WTC11 (cell line): Measurements from ENCODE around the gene GLYAT. TPM values are rescaled to one million over a fixed set of nuclear protein-coding genes. Genes with fewer than 3 reads are reported as not detected.

Source experiments
- ATAC-seq: fragments of 200-7000 bp; cut with Tn5 transposase; 2 replicates; pipeline ENCODE4 v1.10.0; 2021; ENCODE audit warnings: mild to moderate bottlenecking, moderate library complexity
- CTCF ChIA-PET: fragments of 300-600 bp; sonication (Branson Sonifier 250); formaldehyde crosslinking; loops from one replicate; lab custom pipeline; 2021; ENCODE audit warnings: antibody characterized with exemption; lab: Charles Lee
- POLR2A ChIA-PET: fragments of 350-600 bp; sonication (Branson Sonifier 250); formaldehyde crosslinking; loops from one replicate; lab custom pipeline; 2021; ENCODE audit warnings: antibody characterized with exemption; lab: Charles Lee
- DNase-seq: peaks from one replicate; pipeline ENCODE4 v3.0.0; 2021; ENCODE audit warnings: low spot score
- H3K27ac Mint-ChIP-seq: 2 replicates; pipeline ENCODE4 v1.8.0; 2021; ENCODE audit warnings: mixed read lengths
- H3K27me3 Mint-ChIP-seq: 2 replicates; pipeline ENCODE4 v1.8.0; 2021; ENCODE audit warnings: low read depth, mild to moderate bottlenecking, moderate library complexity, mixed read lengths
- H3K36me3 Mint-ChIP-seq: 2 replicates; pipeline ENCODE4 v1.8.0; 2021; ENCODE audit warnings: mixed read lengths
- H3K4me1 Mint-ChIP-seq: 2 replicates; pipeline ENCODE4 v1.8.0; 2022; ENCODE audit warnings: mixed read lengths
- H3K4me3 Mint-ChIP-seq: 2 replicates; pipeline ENCODE4 v1.8.0; 2021; ENCODE audit warnings: mild to moderate bottlenecking, moderate library complexity, mixed read lengths
- H3K9me3 Mint-ChIP-seq: 2 replicates; pipeline ENCODE4 v1.8.0; 2021; ENCODE audit warnings: mixed read lengths
- CDX4 ChIP-seq: fragments of 250-450 bp; sonication (Bioruptor Pico); IDR thresholded peaks from 2 replicates; pipeline ENCODE4 v1.9.0; 2021; ENCODE audit warnings: moderate library complexity, mild to moderate bottlenecking, inconsistent platforms, borderline replicate concordance
- E2F1 ChIP-seq: sonication (generic); formaldehyde crosslinking; IDR thresholded peaks from 2 replicates; pipeline ENCODE4 v1.8.0; 2022; ENCODE audit warnings: mild to moderate bottlenecking, missing genetic modification reagents
- E2F5 ChIP-seq: sonication (generic); formaldehyde crosslinking; IDR thresholded peaks from 2 replicates; pipeline ENCODE4 v1.8.1; 2022; ENCODE audit warnings: mild to moderate bottlenecking, moderate library complexity, missing genetic modification reagents
- ESRRA ChIP-seq: sonication (generic); formaldehyde crosslinking; IDR thresholded peaks from 2 replicates; pipeline ENCODE4 v1.8.1; 2022; ENCODE audit warnings: mild to moderate bottlenecking, missing genetic modification reagents, borderline replicate concordance
- FOXJ3 ChIP-seq: sonication (generic); formaldehyde crosslinking; IDR thresholded peaks from 2 replicates; pipeline ENCODE4 v1.9.0; 2021; ENCODE audit warnings: missing genetic modification reagents, mild to moderate bottlenecking, borderline replicate concordance
- FOXK1 ChIP-seq: sonication (generic); formaldehyde crosslinking; IDR thresholded peaks from 2 replicates; pipeline ENCODE4 v1.8.0; 2022; ENCODE audit warnings: mild to moderate bottlenecking, moderate library complexity, missing genetic modification reagents
- HMGXB4 ChIP-seq: sonication (generic); formaldehyde crosslinking; IDR thresholded peaks from 2 replicates; pipeline ENCODE4 v1.8.1; 2023; ENCODE audit warnings: mild to moderate bottlenecking, moderate library complexity, missing genetic modification reagents
- NFE2L1 ChIP-seq: sonication (generic); formaldehyde crosslinking; IDR thresholded peaks from 2 replicates; pipeline ENCODE4 v1.8.1; 2023; ENCODE audit warnings: missing genetic modification reagents
- PRDM15 ChIP-seq: sonication (generic); formaldehyde crosslinking; IDR thresholded peaks from 2 replicates; pipeline ENCODE4 v1.8.0; 2022; ENCODE audit warnings: missing genetic modification reagents
- PREB ChIP-seq: sonication (generic); formaldehyde crosslinking; IDR thresholded peaks from 2 replicates; pipeline ENCODE4 v1.8.1; 2022; ENCODE audit warnings: mild to moderate bottlenecking, missing genetic modification reagents, moderate library complexity, borderline replicate concordance
- SP1 ChIP-seq: sonication (generic); formaldehyde crosslinking; conservative IDR thresholded peaks from 2 replicates; pipeline ENCODE4 v1.8.1; 2022; ENCODE audit warnings: missing genetic modification reagents
- TCF7 ChIP-seq: sonication (generic); formaldehyde crosslinking; IDR thresholded peaks from 2 replicates; pipeline ENCODE4 v1.8.0; 2022; ENCODE audit warnings: mild to moderate bottlenecking, low read depth, missing genetic modification reagents, moderate library complexity
- ZNF138 ChIP-seq: sonication (generic); formaldehyde crosslinking; conservative IDR thresholded peaks from 2 replicates; pipeline ENCODE4 v1.8.1; 2022; ENCODE audit warnings: mild to moderate bottlenecking, moderate library complexity, missing genetic modification reagents
- ZNF219 ChIP-seq: sonication (generic); formaldehyde crosslinking; IDR thresholded peaks from 2 replicates; pipeline ENCODE4 v1.8.0; 2023; ENCODE audit warnings: missing genetic modification reagents, mild to moderate bottlenecking, borderline replicate concordance
- ZNF232 ChIP-seq: sonication (generic); formaldehyde crosslinking; IDR thresholded peaks from 2 replicates; pipeline ENCODE4 v1.8.0; 2022; ENCODE audit warnings: mild to moderate bottlenecking, missing genetic modification reagents
- ZNF281 ChIP-seq: sonication (generic); formaldehyde crosslinking; IDR thresholded peaks from 2 replicates; pipeline ENCODE4 v1.8.0; 2023; ENCODE audit warnings: mild to moderate bottlenecking, missing genetic modification reagents
- ZNF396 ChIP-seq: fragments of 250-450 bp; sonication (Bioruptor Pico); IDR thresholded peaks from 2 replicates; pipeline ENCODE4 v1.8.0; 2021; ENCODE audit warnings: mild to moderate bottlenecking, moderate library complexity, borderline replicate concordance
- ZNF416 ChIP-seq: fragments of 250-450 bp; sonication (Bioruptor Pico); IDR thresholded peaks from 2 replicates; pipeline ENCODE4 v1.9.0; 2021; ENCODE audit warnings: mild to moderate bottlenecking, inconsistent platforms
- total RNA-seq: library from RNA; stranded (reverse); gene quantifications from 3 replicates; pipeline ENCODE4 v1.2.3, GENCODE V29; 2021

The GLYAT gene
- total RNA-seq, 1 experiment from 2014 or later, result not detected

- TF ChIP-seq FOXK1 (CRISPR knock-in tag) (no peak), ZNF281 (CRISPR knock-in tag) (no peak), E2F1 (CRISPR knock-in tag) (no peak), ZNF396 (no peak), TCF7 (CRISPR knock-in tag) (no peak), ZNF232 (no peak)
These were observed 43.4 kb upstream of the GLYAT start (continued) for GRCh38 chr11:58775066-58775708.

- DNase-seq, result no peak
- no peak for ATAC-seq
- H3K4me3 Mint-ChIP-seq, result no peak overlapping the region
- H3K36me3 Mint-ChIP-seq, result peaks cover 32% of the 10 kb centered on the region
- H3K27me3 Mint-ChIP-seq, result peaks cover 9% of the 10 kb centered on the region; the same call in 1 of the 2 replicates
- ChIA-PET CTCF (interaction anchor here (1.6 kb wide), 1 partner anchor 384 kb away, joined by 3 read pairs; no protein-coding TSS in a partner anchor), POLR2A (no interaction called here)
- peaks cover 85% of the 10 kb centered on the region for H3K9me3 Mint-ChIP-seq
- no peaks in the 10 kb centered on the region for H3K4me1 Mint-ChIP-seq
- no peak overlapping the region for H3K27ac Mint-ChIP-seq
- TF ChIP-seq ZNF232 (no peak), FOXJ3 (no peak), HMGXB4 (CRISPR knock-in tag) (no peak), E2F1 (CRISPR knock-in tag) (no peak), PREB (CRISPR knock-in tag) (no peak), ZNF416 (CRISPR knock-in tag) (no peak), ZNF219 (CRISPR knock-in tag) (no peak), ZNF138 (CRISPR knock-in tag) (no peak), CDX4 (no peak)
These were observed 42.4 kb upstream of the GLYAT start for GRCh38 chr11:58774164-58774593.

GRCh38 chr11:58773337-58773736, 41.6 kb upstream of the GLYAT start:
- no peaks in the 10 kb centered on the region for H3K4me1 Mint-ChIP-seq
- H3K36me3 Mint-ChIP-seq, result peaks cover 24% of the 10 kb centered on the region
- no peak for ATAC-seq
- DNase-seq, result no peak
- H3K9me3 Mint-ChIP-seq, result peaks cover 85% of the 10 kb centered on the region
- ChIA-PET CTCF (interaction anchor here (1.6 kb wide), 1 partner anchor 385 kb away, joined by 3 read pairs; no protein-coding TSS in a partner anchor), POLR2A (no interaction called here)
- H3K4me3 Mint-ChIP-seq, result no peak overlapping the region
- H3K27ac Mint-ChIP-seq, result no peak overlapping the region
- peaks cover 9% of the 10 kb centered on the region; the same call in 1 of the 2 replicates for H3K27me3 Mint-ChIP-seq
- TF ChIP-seq NFE2L1 (CRISPR knock-in tag) (no peak), E2F5 (no peak), SP1 (CRISPR knock-in tag) (no peak), PRDM15 (CRISPR knock-in tag) (no peak), ESRRA (CRISPR knock-in tag) (no peak)
